Stimulated activated CD4-positive, alpha-beta T cell treated with anti-CD3 and anti-CD28 coated beads, Interleukin-2, amount 100 ng/mL, for 4 hours (primary cell): Measurements from ENCODE around the gene NPC1L1.

ENCODE experiments used
- DNase-seq: peaks from one replicate; pipeline ENCODE4 v3.0.0-alpha.2; 2020; ENCODE audit warnings: low read depth

Gene NPC1L1

GRCh38 chr7:44470628-44471245 lies 70.4 kb downstream of the NPC1L1 start:
- no peak for DNase-seq

GRCh38 chr7:44470135-44470479 lies 71.0 kb downstream of the NPC1L1 start:
- DNase-seq: no peak

DNA sequence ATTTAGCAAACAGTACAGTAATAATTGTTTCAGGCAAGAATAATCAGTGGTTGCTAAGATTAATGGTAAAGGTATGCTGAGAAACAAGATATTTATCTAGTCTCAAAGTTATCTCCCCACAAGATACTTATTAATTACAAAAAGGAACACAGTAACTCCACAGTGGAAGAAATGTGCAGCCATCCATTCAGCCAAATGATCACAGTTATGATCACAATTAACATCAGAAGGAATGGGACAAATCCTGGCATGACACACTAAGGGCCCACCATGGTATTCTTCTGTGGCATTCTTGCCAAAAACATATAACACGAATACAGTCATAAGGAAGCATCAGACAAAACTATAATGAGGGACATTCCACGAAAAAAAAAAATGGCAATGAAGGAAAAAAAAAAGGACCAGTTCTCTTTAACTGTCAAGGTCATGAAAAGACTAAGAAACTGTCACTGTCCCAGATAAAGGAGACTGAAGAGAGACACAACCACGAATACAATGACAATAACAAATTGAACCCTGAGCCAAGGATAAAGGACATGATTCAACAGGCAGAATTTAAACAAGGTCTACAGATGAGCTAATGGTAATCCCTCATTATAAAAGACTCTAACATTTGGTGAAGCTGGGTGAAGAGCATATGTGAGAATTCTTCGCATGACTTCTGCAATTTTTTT lies 71.5 kb downstream of the NPC1L1 start:
- DNase-seq: no peak

DNA sequence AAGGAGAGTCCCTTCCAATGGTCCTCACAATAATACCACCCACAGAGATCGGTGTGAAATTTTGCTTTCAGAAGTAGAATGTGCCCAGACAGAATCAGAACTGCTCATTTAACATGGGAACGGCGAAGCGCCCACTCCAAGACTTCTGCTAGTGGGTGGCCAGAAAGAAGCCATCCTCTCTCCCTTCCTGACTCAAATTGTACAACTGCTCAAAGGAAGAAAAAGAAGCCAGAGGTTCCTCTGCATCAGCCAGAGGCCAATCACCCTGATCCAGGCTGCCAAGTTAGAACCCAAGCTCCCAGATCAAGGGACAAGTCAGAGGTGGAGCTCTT lies 73.9 kb downstream of the NPC1L1 start:
- no peak for DNase-seq

DNA sequence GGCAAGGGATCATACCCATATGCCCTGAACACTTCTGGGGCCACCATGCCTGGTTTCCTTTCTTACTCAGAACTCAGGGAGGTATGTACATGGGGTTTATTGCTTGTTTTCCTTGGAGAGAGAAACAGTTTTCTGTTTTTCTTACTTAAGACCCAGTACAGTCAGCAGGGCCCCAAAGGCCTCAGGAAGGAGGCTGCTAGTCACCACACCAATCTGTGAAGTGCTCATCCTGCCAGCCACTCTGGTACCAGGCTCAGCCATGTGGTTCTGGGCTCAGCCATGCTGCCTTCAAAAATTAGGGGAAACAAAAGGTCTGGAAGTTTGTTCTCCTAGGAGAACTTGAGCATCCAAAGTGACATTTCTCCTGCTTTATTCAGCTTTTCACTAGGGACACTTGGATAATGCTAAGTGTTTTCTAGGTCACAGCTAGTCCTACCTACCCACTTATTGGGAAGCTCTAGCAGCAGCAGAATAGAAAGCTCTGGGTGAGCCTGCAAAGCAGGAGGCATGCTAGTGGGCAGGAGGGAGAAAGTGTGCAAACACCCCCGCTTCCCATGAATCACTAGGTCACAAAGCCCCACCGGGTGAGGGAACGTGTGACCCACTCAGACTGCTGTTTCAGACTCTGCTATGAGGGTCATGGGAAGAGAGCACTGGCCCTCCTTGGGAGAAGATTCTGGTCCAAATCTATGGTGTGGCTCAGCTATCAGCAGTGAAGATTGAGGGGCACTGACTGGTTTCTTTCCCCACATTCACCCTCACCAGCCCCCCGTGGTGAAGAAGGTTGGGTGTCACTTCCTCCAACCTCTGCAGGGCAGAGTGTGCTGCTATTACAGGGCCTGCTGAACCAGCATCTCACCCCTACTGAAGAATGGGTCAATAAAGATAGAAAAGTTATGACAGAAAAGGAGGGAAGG lies 74.6 kb downstream of the NPC1L1 start:
- no peak for DNase-seq

- no peak for DNase-seq
Measured at GRCh38 chr7:44465490-44465889, 75.6 kb downstream of the NPC1L1 start.

DNA sequence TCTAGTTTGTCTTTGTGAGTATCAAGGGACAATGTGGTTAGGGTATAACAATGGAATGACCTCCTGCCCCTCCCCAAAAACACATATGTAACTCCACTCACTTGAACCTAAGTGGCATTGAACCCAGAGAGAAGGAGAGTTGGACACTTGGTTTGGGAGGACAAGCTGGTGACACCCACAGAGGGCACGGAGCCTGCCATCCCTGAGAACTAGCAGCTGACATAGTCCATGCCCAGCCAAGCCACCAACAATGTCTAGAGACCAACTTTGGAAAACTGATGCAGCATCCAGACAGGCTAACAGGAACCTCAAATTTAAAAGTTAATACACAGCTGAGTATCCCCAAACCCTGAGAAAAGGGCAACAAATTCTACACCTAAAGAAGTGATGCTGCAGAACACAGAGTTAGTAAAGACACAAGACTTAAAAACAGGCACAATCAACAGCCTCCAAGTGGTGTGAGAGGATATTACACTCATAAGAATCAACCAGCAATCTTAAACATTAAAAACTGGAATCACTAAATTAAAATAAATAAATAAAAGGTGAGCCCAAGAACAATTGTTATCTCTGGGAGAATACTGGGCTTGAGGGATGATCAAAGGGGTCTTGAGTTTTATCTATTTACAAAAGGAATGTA lies 77.8 kb downstream of the NPC1L1 start:
- DNase-seq: no peak
